ENCODE measurements around the gene ZNF423. TPM values are rescaled to one million over a fixed set of nuclear protein-coding genes. Genes with fewer than 3 reads are reported as not detected.

Gene ZNF423
- total RNA-seq, 4 donors from 2014 or later = 6.6 to 22.9 (median 8.6) TPM

DNA sequence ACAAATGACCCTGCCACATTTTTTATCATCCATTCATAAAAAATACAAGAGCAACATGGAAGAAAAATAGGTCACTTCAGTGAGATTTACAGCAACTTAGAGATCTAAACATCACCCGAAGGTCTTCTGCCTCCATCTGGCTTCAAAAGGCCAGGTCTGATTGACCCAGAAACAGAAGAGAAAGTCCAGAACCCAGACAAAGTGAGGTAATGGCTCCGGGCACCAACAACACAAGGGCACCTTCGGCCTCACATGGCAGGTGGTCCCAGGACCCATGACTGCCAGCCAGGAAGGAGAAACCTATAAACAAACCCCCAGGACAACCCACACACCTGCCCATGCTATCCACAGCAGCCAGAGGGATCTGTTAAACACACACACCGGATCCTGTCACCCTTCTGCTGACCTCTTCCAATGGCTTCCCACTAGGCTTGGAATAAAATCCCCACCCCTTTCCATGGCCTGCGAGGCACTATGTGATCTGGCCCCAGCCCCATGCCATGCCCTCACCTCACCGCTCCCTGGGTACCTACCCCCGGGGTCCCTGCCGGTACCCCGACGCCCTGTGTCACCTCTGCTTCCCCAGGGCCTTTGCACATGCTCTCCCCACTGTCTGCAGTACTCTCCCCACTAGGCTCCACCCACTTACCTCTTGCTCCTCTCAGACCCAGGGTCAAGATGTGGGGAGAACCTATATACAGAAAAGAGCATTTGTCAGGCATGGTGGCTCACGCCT is 149.1 kb downstream of the ZNF423 start:
- DNase-seq (ENCODE audit: low spot score) (no peak), ATAC-seq (ENCODE audit: low FRiP score) (no peak)
- TF ChIP-seq, protein P1, sequence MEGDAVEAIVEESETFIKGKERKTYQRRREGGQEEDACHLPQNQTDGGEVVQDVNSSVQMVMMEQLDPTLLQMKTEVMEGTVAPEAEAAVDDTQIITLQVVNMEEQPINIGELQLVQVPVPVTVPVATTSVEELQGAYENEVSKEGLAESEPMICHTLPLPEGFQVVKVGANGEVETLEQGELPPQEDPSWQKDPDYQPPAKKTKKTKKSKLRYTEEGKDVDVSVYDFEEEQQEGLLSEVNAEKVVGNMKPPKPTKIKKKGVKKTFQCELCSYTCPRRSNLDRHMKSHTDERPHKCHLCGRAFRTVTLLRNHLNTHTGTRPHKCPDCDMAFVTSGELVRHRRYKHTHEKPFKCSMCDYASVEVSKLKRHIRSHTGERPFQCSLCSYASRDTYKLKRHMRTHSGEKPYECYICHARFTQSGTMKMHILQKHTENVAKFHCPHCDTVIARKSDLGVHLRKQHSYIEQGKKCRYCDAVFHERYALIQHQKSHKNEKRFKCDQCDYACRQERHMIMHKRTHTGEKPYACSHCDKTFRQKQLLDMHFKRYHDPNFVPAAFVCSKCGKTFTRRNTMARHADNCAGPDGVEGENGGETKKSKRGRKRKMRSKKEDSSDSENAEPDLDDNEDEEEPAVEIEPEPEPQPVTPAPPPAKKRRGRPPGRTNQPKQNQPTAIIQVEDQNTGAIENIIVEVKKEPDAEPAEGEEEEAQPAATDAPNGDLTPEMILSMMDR (IDR thresholded peaks at IDR 0.05) = no peak

DNA sequence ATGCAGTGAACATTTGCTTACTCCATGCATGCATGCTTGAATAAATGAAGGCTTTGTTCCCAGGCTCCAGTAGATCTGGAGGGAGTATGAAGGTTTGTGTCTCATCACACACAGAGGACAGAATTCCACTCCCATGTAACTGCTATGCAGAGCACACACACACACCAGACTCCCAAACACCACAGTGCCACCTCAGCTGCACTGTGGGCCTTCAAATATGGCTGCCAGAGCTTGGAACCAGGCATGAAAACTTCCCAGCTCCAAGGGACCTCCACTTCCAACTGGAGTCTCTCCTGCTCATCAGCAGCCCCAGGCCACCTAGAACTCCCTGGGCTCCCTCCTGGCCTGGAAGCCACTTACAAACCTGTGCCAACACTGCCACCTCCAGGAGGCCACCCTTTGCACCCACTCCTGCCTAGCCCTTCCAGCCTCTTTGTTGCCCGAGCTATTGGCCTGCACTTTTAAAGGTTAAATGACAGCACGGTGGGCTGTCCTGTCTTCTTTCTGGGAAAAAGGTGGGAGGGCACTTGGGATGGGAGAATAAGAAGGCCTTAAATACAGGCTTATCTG is 151.2 kb downstream of the ZNF423 start:
- DNase-seq (ENCODE audit: low spot score) (no peak), ATAC-seq (ENCODE audit: low FRiP score) (no peak)
- TF ChIP-seq, protein P1 (IDR thresholded peaks at IDR 0.05) = no peak

DNA sequence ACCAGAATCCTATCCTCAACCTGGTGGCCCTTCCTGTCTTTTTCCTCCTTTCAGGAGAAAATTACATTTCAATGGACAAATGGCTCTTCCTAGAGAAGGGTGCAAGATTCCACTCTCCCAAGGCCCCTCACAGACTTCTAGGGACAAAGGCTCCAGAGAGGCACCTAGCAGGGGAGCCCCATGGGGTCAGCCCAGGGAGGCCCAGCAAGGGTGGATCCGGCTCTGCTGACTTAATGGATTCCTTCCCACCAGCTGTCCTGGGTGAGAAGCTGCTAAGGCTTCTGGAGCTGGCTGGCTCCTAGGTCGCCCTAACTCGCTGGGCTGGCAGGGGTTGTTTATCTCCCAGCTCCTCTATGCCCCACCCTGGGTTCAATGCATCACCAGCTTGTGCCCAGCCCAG is 152.4 kb downstream of the ZNF423 start:
- ATAC-seq (ENCODE audit: low FRiP score) = no peak
- TF ChIP-seq, protein P1 (IDR thresholded peaks at IDR 0.05) = no peak
- DNase-seq (ENCODE audit: low spot score) = no peak

DNA sequence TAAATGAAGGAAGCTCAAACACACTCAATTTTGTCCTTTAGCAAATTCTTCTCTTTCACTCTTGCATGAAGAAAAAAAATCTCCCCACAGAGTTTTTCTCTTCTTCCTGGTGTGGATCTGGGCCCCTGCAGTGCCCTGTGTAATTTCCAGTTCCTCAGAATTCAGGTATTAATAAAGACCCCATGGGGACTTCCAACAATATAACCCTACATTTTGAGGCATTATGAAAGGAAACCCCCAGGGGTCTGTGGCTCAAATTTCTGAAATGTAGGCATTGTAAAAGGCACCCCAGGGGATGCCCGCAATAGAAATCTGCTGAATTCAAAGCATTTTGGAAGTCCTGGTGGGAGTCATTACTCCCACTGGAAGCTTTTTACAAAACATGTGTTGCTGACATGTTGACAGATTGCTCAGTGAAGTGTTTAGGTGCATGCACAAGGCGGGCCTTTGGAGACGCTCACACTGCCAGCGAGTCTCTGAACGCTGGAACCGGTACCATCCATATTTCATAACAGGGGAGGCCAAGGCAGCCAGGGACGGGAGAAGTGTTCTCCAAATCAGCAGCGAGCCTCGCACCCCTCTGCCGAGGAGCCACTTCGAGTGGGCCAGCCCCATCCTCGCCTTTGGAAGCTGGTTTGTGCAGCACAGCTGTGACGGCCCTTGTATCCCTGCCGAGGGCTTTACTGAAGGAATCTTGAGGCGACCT is 154.0 kb downstream of the ZNF423 start:
- DNase-seq (ENCODE audit: low spot score) (peak; percentile 27), ATAC-seq (ENCODE audit: low FRiP score) (peak; percentile 80)
- TF ChIP-seq, protein P1 (IDR thresholded peaks at IDR 0.05) = no peak

DNA sequence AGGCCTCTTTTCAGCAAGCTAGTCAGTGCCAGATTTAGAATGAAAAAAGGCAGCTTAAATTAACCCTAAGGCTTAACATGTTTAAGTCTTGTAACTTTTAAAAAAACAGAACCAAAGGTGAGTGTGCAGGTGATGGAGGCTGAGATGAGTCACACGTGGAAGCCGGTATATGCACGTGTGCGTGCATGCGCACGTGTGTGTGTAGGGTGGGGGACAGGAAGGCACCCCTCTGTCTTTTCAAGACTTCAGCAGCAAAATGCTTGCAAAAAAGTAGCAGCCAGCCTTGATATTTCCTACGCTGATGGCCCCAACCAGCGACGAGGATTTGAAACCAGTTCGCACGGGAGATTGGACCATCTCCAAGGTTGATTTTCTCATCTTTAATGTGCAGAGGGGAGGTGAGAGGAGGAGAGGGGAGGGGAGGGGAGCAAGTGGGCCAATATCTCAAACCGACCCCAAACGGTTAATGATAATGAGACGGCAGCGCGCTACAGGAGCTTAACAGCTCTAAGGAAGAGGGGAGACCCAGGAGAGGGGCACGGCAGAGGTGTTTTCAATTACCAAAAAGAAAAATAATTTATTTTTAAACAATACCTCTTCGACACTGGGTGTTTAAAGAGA is 154.7 kb downstream of the ZNF423 start:
- DNase-seq (ENCODE audit: low spot score) = no peak
- TF ChIP-seq, protein P1 (IDR thresholded peaks at IDR 0.05) = no peak
- no peak for ATAC-seq (ENCODE audit: low FRiP score)

DNA sequence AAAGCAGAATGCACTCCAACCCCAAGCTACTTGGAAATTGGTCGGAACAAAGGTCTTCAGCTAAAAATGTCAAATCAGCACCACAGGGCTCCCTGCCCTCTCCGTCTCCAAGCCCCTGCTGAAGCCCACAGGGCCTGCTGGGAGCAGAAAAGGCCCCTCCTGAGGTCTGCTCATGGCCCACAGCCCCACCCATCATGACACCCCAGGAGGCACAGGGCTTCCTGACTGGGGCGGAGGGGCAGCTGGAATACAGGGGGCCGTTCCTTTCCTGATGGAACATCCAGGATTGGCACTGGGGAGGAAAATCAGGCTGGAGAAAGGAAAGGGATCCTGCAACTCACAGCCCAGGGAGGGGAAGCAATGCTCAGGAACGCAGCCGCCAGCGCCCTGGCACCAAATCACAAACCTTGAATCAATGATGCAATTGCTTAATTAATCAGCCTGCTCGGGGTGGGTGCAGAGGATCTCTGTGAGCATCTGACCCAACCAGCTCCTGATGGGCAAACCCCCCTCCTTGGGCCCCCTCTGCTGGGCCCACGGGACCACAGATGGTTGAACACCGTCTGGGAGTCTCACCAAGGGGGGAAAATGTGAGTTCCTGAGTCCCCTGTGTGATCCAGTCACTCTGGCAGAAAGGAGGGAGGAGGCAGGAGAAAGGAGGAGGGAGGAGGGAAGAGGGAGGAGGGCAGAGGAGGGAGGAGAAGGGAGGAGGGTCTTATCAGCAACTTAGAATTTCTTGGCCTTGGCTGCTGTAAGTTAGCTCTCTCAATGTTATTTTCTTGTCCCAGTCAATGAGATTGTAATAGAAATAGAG is 155.5 kb downstream of the ZNF423 start:
- DNase-seq (ENCODE audit: low spot score) (peak; percentile 26), ATAC-seq (ENCODE audit: low FRiP score) (peak; percentile 49)
- TF ChIP-seq, protein P1 (IDR thresholded peaks at IDR 0.05) = no peak
